Measurements from ENCODE around the gene ST6GALNAC3.
A peak's percentile ranks its signal among the peaks of the same experiment; 100 is the strongest.

Gene ST6GALNAC3

DNA sequence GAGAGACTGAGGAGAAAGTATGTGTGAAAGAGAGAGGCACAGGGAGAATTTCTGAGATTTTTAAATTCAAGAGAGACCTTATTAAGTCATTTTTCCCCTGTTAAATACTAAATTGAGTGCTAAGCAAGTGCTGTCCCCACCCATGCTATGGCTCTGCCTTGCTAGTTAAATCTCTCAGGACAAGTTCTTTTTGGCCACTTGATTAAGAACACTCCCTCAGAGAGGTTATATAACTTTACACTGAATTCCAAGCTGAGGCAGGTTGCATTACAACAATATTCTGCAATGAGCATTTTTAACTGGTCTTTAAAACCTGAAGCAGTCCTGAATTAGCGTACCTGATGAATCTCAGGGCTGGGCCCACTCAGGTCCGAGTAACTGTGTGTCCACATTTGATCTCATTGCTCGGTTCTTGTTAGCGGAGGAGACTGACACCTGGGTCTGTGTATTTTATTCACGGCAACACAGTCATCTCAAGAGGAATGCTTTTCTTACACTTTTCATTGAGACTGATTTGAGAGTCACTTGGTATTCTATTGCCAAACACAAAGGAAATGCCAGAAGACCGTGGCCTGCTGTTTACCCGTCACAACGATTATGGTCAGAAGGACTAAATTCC is 605.1 kb downstream of the ST6GALNAC3 start:
- Histone ChIP-seq H3K36me3 (replicated peaks; ENCODE audit: low read depth, low read length) (no peaks in the 10 kb centered on the region), H3K4me3 (ENCODE audit: low read length) (no peak overlapping the region), H3K27me3 (ENCODE audit: low read depth, low read length) (no peaks in the 10 kb centered on the region), H4K20me1 (ENCODE audit: insufficient read depth, low read length) (no peaks in the 10 kb centered on the region), H3K79me2 (ENCODE audit: low read length) (no peaks in the 10 kb centered on the region), H2AFZ (ENCODE audit: low read depth, low read length) (no peak overlapping the region), H3K9me3 (ENCODE audit: insufficient read depth, low read length) (no peaks in the 10 kb centered on the region), H3K4me2 (ENCODE audit: low read length) (no peak overlapping the region), H3K27ac (ENCODE audit: low read length) (no peak overlapping the region), H3K9ac (ENCODE audit: low read length) (no peak overlapping the region), H3K4me1 (ENCODE audit: low read length) (peaks cover 25% of the 10 kb centered on the region)
- TF ChIP-seq, protein P1, sequence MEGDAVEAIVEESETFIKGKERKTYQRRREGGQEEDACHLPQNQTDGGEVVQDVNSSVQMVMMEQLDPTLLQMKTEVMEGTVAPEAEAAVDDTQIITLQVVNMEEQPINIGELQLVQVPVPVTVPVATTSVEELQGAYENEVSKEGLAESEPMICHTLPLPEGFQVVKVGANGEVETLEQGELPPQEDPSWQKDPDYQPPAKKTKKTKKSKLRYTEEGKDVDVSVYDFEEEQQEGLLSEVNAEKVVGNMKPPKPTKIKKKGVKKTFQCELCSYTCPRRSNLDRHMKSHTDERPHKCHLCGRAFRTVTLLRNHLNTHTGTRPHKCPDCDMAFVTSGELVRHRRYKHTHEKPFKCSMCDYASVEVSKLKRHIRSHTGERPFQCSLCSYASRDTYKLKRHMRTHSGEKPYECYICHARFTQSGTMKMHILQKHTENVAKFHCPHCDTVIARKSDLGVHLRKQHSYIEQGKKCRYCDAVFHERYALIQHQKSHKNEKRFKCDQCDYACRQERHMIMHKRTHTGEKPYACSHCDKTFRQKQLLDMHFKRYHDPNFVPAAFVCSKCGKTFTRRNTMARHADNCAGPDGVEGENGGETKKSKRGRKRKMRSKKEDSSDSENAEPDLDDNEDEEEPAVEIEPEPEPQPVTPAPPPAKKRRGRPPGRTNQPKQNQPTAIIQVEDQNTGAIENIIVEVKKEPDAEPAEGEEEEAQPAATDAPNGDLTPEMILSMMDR (IDR thresholded peaks at IDR 0.05; ENCODE audit: low read depth, low read length), result no peak
- TF ChIP-seq EZH2phosphoT487 (IDR thresholded peaks at IDR 0.05; ENCODE audit: low read depth), result no peak

DNA sequence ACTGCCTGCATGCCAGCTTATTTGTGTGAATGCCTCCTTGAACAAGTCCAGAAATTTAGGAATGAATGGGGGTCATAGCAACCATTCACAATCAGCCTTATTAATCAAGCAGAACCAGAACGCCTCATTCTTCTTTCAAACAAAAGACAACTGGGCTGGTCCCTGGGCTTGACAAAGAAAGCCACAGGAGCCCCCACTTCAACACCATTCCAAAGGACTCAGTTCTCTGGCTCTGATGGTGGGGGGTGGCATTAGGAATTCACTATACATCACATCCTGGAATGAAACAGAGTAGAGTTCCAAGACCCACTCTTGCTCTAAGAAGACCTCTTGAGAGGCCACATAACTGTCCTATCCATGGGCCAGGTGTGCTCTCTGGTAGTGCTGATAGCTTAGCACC is 606.1 kb downstream of the ST6GALNAC3 start:
- Histone ChIP-seq H3K4me1 (ENCODE audit: low read length) (peaks cover 25% of the 10 kb centered on the region), H3K27ac (ENCODE audit: low read length) (no peak overlapping the region), H3K27me3 (ENCODE audit: low read depth, low read length) (no peaks in the 10 kb centered on the region), H3K9ac (ENCODE audit: low read length) (no peak overlapping the region), H2AFZ (ENCODE audit: low read depth, low read length) (no peak overlapping the region), H3K4me3 (ENCODE audit: low read length) (no peak overlapping the region), H3K36me3 (replicated peaks; ENCODE audit: low read depth, low read length) (no peaks in the 10 kb centered on the region), H4K20me1 (ENCODE audit: insufficient read depth, low read length) (no peaks in the 10 kb centered on the region), H3K9me3 (ENCODE audit: insufficient read depth, low read length) (no peaks in the 10 kb centered on the region), H3K79me2 (ENCODE audit: low read length) (no peaks in the 10 kb centered on the region), H3K4me2 (ENCODE audit: low read length) (no peak overlapping the region)
- TF ChIP-seq, protein P1 (IDR thresholded peaks at IDR 0.05; ENCODE audit: low read depth, low read length), result no peak
- TF ChIP-seq EZH2phosphoT487 (IDR thresholded peaks at IDR 0.05; ENCODE audit: low read depth), result no peak

DNA sequence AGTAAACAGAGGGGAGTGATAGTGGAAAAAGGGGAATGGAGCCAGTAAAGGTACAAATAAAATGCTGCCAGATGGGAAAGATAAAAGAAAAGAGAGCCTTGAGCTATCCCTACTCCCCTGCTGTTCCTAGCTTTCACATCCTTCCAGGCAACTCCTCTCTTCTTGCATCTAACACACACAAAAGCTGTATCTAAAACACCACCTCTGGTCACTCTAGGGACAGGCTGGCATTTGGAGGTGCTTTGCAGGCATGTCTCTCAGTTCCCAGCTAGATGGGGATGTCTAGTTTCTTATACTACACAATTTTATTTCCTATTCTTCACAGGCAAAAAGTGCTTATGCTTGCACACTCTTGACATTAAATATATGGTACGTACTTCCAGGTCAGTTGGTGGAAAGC is 607.6 kb downstream of the ST6GALNAC3 start:
- Histone ChIP-seq H4K20me1 (ENCODE audit: insufficient read depth, low read length) (no peaks in the 10 kb centered on the region), H3K36me3 (replicated peaks; ENCODE audit: low read depth, low read length) (no peaks in the 10 kb centered on the region), H3K4me2 (ENCODE audit: low read length) (no peak overlapping the region), H3K4me3 (ENCODE audit: low read length) (no peak overlapping the region), H2AFZ (ENCODE audit: low read depth, low read length) (no peak overlapping the region), H3K4me1 (ENCODE audit: low read length) (peaks cover 18% of the 10 kb centered on the region), H3K9me3 (ENCODE audit: insufficient read depth, low read length) (no peaks in the 10 kb centered on the region), H3K9ac (ENCODE audit: low read length) (no peak overlapping the region), H3K79me2 (ENCODE audit: low read length) (no peaks in the 10 kb centered on the region), H3K27ac (ENCODE audit: low read length) (no peak overlapping the region), H3K27me3 (ENCODE audit: low read depth, low read length) (no peaks in the 10 kb centered on the region)
- TF ChIP-seq EZH2phosphoT487 (IDR thresholded peaks at IDR 0.05; ENCODE audit: low read depth), result no peak
- TF ChIP-seq, protein P1 (IDR thresholded peaks at IDR 0.05; ENCODE audit: low read depth, low read length), result 0 out of 2 replicates have a peak, but pooled peaks have one; percentile 8
